ENCODE data around the gene VWA5B2. TPM values are rescaled to one million over a fixed set of nuclear protein-coding genes. Genes with fewer than 3 reads are reported as not detected.

VWA5B2 gene
- total RNA-seq, 2 donors from 2014 or later = not detected

GRCh38 chr3:184248454-184249411 is 19.3 kb downstream of the VWA5B2 start, which contains the start of gene ALG3:
Gene ALG3, minus strand, starts transcription at chr3:184248962. Its CDS starts 22 bp downstream, at chr3:184248940.
- peaks cover 29% of the 10 kb centered on the region for H3K36me3 Mint-ChIP-seq (ENCODE audit: low read depth)
- peak within 1 kb of the TSS; percentile 99 for H3K27ac Mint-ChIP-seq
- peak within 1 kb of the TSS; percentile 100 for H3K4me3 Mint-ChIP-seq
- H3K9me3 Mint-ChIP-seq = no peaks in the 10 kb centered on the region
- peak; percentile 48 for ATAC-seq (replicated peaks)
- H3K27me3 Mint-ChIP-seq = no peaks in the 10 kb centered on the region
- H3K4me1 Mint-ChIP-seq = peaks cover 4% of the 10 kb centered on the region

GRCh38 chr3:184249412-184250166 is 20.2 kb downstream of the VWA5B2 start, which contains the start of gene EEF1AKMT4:
Gene EEF1AKMT4, plus strand, starts transcription at chr3:184249672. Its CDS starts 23 bp downstream, at chr3:184249695.
- peak; percentile 92 for ATAC-seq (replicated peaks)
- Mint-ChIP-seq H3K27me3 (no peaks in the 10 kb centered on the region), H3K4me1 (peaks cover 4% of the 10 kb centered on the region), H3K9me3 (no peaks in the 10 kb centered on the region), H3K36me3 (ENCODE audit: low read depth) (peaks cover 21% of the 10 kb centered on the region), H3K27ac (peak within 1 kb of the TSS; percentile 99), H3K4me3 (peak within 1 kb of the TSS; percentile 100)

- peaks cover 4% of the 10 kb centered on the region for H3K4me1 Mint-ChIP-seq
Observed at GRCh38 chr3:184250167-184250828, 20.9 kb downstream of the VWA5B2 start.

GRCh38 chr3:184255291-184256039 is 26.1 kb downstream of the VWA5B2 start:
- peak; percentile 95 for ATAC-seq (replicated peaks)
- H3K36me3 Mint-ChIP-seq (ENCODE audit: low read depth) = peaks cover 17% of the 10 kb centered on the region
- H3K4me1 Mint-ChIP-seq = peaks cover 10% of the 10 kb centered on the region
- H3K9me3 Mint-ChIP-seq = no peaks in the 10 kb centered on the region
- H3K27ac Mint-ChIP-seq = peak overlapping the region; percentile 89
- peaks cover 4% of the 10 kb centered on the region for H3K27me3 Mint-ChIP-seq
- peak overlapping the region; percentile 61 for H3K4me3 Mint-ChIP-seq

More at GRCh38 chr3:184250167-184250828, 20.9 kb downstream of the VWA5B2 start:
- Mint-ChIP-seq H3K9me3 (no peaks in the 10 kb centered on the region), H3K4me3 (peak overlapping the region; percentile 100), H3K36me3 (ENCODE audit: low read depth) (peaks cover 14% of the 10 kb centered on the region), H3K27me3 (no peaks in the 10 kb centered on the region), H3K27ac (peak overlapping the region; percentile 99)
- ATAC-seq (replicated peaks) = peak; percentile 81

GRCh38 chr3:184257083-184257915 is 27.9 kb downstream of the VWA5B2 start:
- Mint-ChIP-seq H3K4me1 (peaks cover 19% of the 10 kb centered on the region), H3K27ac (no peak overlapping the region), H3K4me3 (no peak overlapping the region), H3K36me3 (ENCODE audit: low read depth) (peaks cover 24% of the 10 kb centered on the region), H3K27me3 (peaks cover 10% of the 10 kb centered on the region), H3K9me3 (no peaks in the 10 kb centered on the region)
- ATAC-seq (replicated peaks) = no peak

- Mint-ChIP-seq H3K9me3 (no peaks in the 10 kb centered on the region), H3K27me3 (peaks cover 13% of the 10 kb centered on the region), H3K4me1 (peaks cover 20% of the 10 kb centered on the region), H3K4me3 (peak overlapping the region; percentile 54), H3K36me3 (ENCODE audit: low read depth) (peaks cover 25% of the 10 kb centered on the region), H3K27ac (no peak overlapping the region)
- ATAC-seq (replicated peaks) = no peak
Observed at GRCh38 chr3:184258926-184259325, 29.5 kb downstream of the VWA5B2 start.

- Mint-ChIP-seq H3K9me3 (no peaks in the 10 kb centered on the region), H3K4me3 (peak overlapping the region; percentile 54), H3K27ac (no peak overlapping the region), H3K4me1 (peaks cover 20% of the 10 kb centered on the region), H3K36me3 (ENCODE audit: low read depth) (peaks cover 25% of the 10 kb centered on the region), H3K27me3 (peaks cover 13% of the 10 kb centered on the region)
- no peak for ATAC-seq (replicated peaks)
Observed at GRCh38 chr3:184259396-184259877, 30.1 kb downstream of the VWA5B2 start.

GRCh38 chr3:184259878-184260723 is 30.7 kb downstream of the VWA5B2 start:
- ATAC-seq (replicated peaks) = no peak
- H3K4me1 Mint-ChIP-seq = peaks cover 20% of the 10 kb centered on the region
- no peaks in the 10 kb centered on the region for H3K9me3 Mint-ChIP-seq
- peaks cover 13% of the 10 kb centered on the region for H3K27me3 Mint-ChIP-seq
- H3K36me3 Mint-ChIP-seq (ENCODE audit: low read depth) = peaks cover 25% of the 10 kb centered on the region
- peak overlapping the region; percentile 42 for H3K27ac Mint-ChIP-seq
- peak overlapping the region; percentile 98 for H3K4me3 Mint-ChIP-seq

GRCh38 chr3:184260724-184261269 is 31.4 kb downstream of the VWA5B2 start:
- H3K4me1 Mint-ChIP-seq = peaks cover 15% of the 10 kb centered on the region
- peak overlapping the region; percentile 42 for H3K27ac Mint-ChIP-seq
- ATAC-seq (replicated peaks) = no peak
- no peaks in the 10 kb centered on the region for H3K9me3 Mint-ChIP-seq
- H3K4me3 Mint-ChIP-seq = peak overlapping the region; percentile 98
- peaks cover 13% of the 10 kb centered on the region for H3K27me3 Mint-ChIP-seq
- peaks cover 21% of the 10 kb centered on the region for H3K36me3 Mint-ChIP-seq (ENCODE audit: low read depth)

GRCh38 chr3:184261270-184261853 is 32.0 kb downstream of the VWA5B2 start, which contains the start of gene CAMK2N2:
Gene CAMK2N2, minus strand, starts transcription at chr3:184261553. Its CDS starts 268 bp downstream, at chr3:184261285.
- Mint-ChIP-seq H3K36me3 (ENCODE audit: low read depth) (peaks cover 18% of the 10 kb centered on the region), H3K9me3 (no peaks in the 10 kb centered on the region), H3K4me3 (peak within 1 kb of the TSS; percentile 98), H3K27me3 (peaks cover 13% of the 10 kb centered on the region), H3K4me1 (peaks cover 14% of the 10 kb centered on the region), H3K27ac (peak within 1 kb of the TSS; percentile 85)
- ATAC-seq (replicated peaks) = peak; percentile 74
